ENCODE measurements around the gene BLNK. TPM values are rescaled to one million over a fixed set of nuclear protein-coding genes. Genes with fewer than 3 reads are reported as not detected.
A peak's percentile ranks its signal among the peaks of the same experiment; 100 is the strongest.

The BLNK gene
- total RNA-seq, 2 experiments from 2014 or later = not detected

DNA sequence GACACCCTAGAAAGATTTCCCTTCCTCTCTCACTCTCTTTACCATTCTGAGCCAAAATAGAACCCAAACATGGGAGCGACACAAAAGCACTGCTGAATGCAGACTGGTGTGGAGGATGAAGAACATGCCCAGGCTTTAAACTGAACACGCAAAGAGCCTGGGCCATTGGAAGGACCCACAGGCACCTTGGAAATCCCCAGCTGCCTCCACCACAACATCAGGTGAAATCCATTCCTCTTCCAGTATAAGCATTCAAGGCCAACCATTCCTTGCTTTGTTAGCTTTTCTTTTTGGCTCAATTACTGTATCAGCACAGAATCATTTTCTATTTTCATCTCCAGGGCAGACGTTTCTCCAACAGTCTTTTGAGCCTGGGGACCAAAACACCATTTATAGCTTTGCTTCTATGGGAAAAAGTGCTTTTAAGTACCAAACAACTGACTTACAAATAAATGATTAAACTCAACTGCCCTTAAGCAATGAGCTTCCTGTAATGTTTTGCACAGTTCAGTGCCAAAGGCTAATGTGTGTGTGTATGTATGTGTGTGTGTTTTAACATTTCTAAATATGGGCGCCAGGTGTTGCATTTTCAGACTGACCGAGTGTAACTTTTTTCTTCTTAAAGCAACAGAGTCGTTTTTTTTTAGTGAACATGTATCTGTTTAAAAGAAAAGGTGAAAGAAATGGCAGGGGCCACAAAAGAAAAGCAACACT lies 16.2 kb upstream of the BLNK start:
- POLR2A ChIA-PET = no interaction called here
- peak overlapping the region; percentile 49 for H3K27ac Mint-ChIP-seq

GRCh38 chr10:96285331-96285752 lies 14.0 kb upstream of the BLNK start:
- Mint-ChIP-seq H3K27me3 (no peaks in the 10 kb centered on the region), H3K9me3 (ENCODE audit: low read depth) (no peaks in the 10 kb centered on the region), H3K27ac (no peak overlapping the region), H3K4me1 (peaks cover 14% of the 10 kb centered on the region), H3K36me3 (ENCODE audit: low read depth) (no peaks in the 10 kb centered on the region), H3K4me3 (no peak overlapping the region)
- CTCF ChIA-PET = interaction anchor here (3.4 kb wide), 1 partner anchor 9 kb away, joined by 14 read pairs; no protein-coding TSS in a partner anchor
- POLR2A ChIA-PET = no interaction called here
- DNase-seq = no peak
- no peak for ATAC-seq
- intact Hi-C loops (cut with DNase I, micrococcal nuclease) = no loop called here

More for the DNA sequence above, 16.2 kb upstream of the BLNK start:
- intact Hi-C loops (cut with DNase I, micrococcal nuclease) = no loop called here
- CTCF ChIA-PET = interaction anchor here (0.6 to 2.2 kb wide), 6 partner anchors 10 to 517 kb away, joined by 3 to 10 read pairs (median 4); partner anchors contain the start of gene TLL2
- Mint-ChIP-seq H3K36me3 (ENCODE audit: low read depth) (no peaks in the 10 kb centered on the region), H3K27me3 (no peaks in the 10 kb centered on the region), H3K4me3 (no peak overlapping the region), H3K9me3 (ENCODE audit: low read depth) (no peaks in the 10 kb centered on the region), H3K4me1 (peaks cover 16% of the 10 kb centered on the region)
- DNase-seq = no peak
- ATAC-seq = peak; percentile 42

GRCh38 chr10:96283756-96284155 lies 12.4 kb upstream of the BLNK start:
- Mint-ChIP-seq H3K27ac (no peak overlapping the region), H3K27me3 (peaks cover 2% of the 10 kb centered on the region), H3K36me3 (ENCODE audit: low read depth) (no peaks in the 10 kb centered on the region), H3K4me1 (peaks cover 14% of the 10 kb centered on the region), H3K9me3 (ENCODE audit: low read depth) (no peaks in the 10 kb centered on the region), H3K4me3 (no peak overlapping the region)
- DNase-seq = no peak
- ChIA-PET CTCF (interaction anchor here (0.6 to 3.4 kb wide), 4 partner anchors 9 to 987 kb away, joined by 3 to 14 read pairs (median 4); no protein-coding TSS in a partner anchor), POLR2A (no interaction called here)
- no peak for ATAC-seq
- intact Hi-C loops (cut with DNase I, micrococcal nuclease) = no loop called here

DNA sequence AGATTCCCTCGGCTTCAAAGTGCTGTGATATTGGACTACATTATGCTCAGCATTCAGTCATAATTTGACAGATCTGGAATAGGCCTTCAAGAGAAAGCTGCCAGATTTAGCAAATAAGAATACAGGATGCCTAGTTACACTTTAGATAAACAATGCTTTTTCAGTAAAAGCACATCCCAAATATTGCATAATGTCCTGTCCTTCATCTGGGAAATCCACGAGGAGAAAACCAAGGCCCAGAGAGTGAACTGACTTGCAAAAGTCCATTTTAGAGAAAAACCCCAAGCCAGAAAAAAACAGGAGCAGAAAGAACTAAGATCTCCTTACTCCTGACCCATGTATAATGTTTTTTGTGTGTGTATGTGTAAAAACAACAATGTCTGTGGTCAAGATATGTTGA lies 12.0 kb upstream of the BLNK start:
- DNase-seq (no peak), ATAC-seq (no peak)
- intact Hi-C loops (cut with DNase I, micrococcal nuclease) = no loop called here
- POLR2A ChIA-PET = no interaction called here
- Mint-ChIP-seq H3K9me3 (ENCODE audit: low read depth) (no peaks in the 10 kb centered on the region), H3K27me3 (peaks cover 2% of the 10 kb centered on the region), H3K4me1 (peaks cover 12% of the 10 kb centered on the region), H3K36me3 (ENCODE audit: low read depth) (no peaks in the 10 kb centered on the region), H3K4me3 (no peak overlapping the region), H3K27ac (no peak overlapping the region)
- CTCF ChIA-PET = no interaction called here

DNA sequence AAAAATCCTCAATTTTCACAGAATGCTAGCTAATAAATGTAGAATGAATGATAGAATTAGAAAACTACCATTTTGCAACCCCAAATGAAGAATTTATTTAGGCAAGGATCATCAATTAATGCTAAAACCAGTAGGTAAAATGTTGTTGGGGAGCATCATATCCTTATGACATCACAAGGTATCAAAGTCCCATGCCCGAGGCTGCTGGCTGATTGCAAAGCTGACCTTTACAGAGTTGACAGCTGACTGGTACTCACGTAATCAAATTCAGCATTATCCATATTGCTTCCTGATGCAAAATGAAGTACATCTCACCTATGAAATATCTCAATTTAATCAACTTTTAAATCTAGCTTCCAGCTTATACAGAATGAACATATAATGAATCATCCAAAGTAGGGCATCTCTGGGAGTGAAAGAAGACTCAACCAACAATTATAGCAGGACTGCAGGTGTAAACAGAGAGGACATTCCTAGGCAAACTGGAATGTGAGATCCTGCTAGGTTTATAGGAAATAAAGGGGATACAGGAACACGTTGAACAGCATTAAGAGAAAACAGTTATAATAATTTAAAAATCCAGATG lies 10.2 kb upstream of the BLNK start:
- CTCF ChIA-PET = interaction anchor here (0.9 kb wide), 1 partner anchor 52 kb away, joined by 4 read pairs; no protein-coding TSS in a partner anchor
- Mint-ChIP-seq H3K4me1 (no peaks in the 10 kb centered on the region), H3K4me3 (no peak overlapping the region), H3K36me3 (ENCODE audit: low read depth) (no peaks in the 10 kb centered on the region), H3K9me3 (ENCODE audit: low read depth) (no peaks in the 10 kb centered on the region), H3K27ac (no peak overlapping the region), H3K27me3 (peaks cover 5% of the 10 kb centered on the region)
- intact Hi-C loops (cut with DNase I, micrococcal nuclease) = no loop called here
- DNase-seq = no peak
- POLR2A ChIA-PET = no interaction called here
- no peak for ATAC-seq

DNA sequence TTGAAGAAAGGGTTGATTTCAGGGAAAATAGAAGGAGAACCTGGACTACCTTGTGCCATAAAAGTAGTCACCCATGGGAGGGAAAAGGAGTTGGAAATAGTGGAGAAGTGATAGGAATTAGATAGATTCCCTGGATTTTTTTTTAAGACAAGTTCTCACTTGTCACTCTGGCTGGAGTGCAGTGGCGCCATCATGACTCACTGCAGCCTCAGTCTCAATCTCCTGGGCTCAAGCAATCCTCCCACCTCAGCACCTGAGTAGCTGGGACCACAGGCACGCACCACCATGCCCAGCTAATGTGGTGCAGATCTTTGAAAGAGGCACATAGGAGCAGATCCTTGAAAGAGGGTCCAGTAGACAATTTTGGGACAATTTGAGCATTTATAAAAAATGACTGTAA lies 9.5 kb upstream of the BLNK start:
- no peak overlapping the region for H3K4me3 Mint-ChIP-seq
- DNase-seq (no peak), ATAC-seq (no peak)
- no peaks in the 10 kb centered on the region for H3K36me3 Mint-ChIP-seq (ENCODE audit: low read depth)
- peaks cover 5% of the 10 kb centered on the region for H3K27me3 Mint-ChIP-seq
- ChIA-PET POLR2A (no interaction called here), CTCF (interaction anchor here (0.9 kb wide), 1 partner anchor 51 kb away, joined by 4 read pairs; no protein-coding TSS in a partner anchor)
- no peak overlapping the region for H3K27ac Mint-ChIP-seq
- no peaks in the 10 kb centered on the region for H3K9me3 Mint-ChIP-seq (ENCODE audit: low read depth)
- intact Hi-C loops (cut with DNase I, micrococcal nuclease) = no loop called here
- no peaks in the 10 kb centered on the region for H3K4me1 Mint-ChIP-seq

- ChIA-PET POLR2A (no interaction called here), CTCF (no interaction called here)
- no peak overlapping the region for H3K4me3 Mint-ChIP-seq
- DNase-seq (no peak), ATAC-seq (no peak)
- no peaks in the 10 kb centered on the region for H3K4me1 Mint-ChIP-seq
- no peak overlapping the region for H3K27ac Mint-ChIP-seq
- intact Hi-C loops (cut with DNase I, micrococcal nuclease) = no loop called here
- H3K9me3 Mint-ChIP-seq (ENCODE audit: low read depth) = no peaks in the 10 kb centered on the region
- no peaks in the 10 kb centered on the region for H3K36me3 Mint-ChIP-seq (ENCODE audit: low read depth)
- H3K27me3 Mint-ChIP-seq = peaks cover 5% of the 10 kb centered on the region
These were observed 7.8 kb upstream of the BLNK start for GRCh38 chr10:96279191-96279641.

- intact Hi-C loops (cut with DNase I, micrococcal nuclease) = no loop called here
- no peak for DNase-seq
- CTCF ChIA-PET = no interaction called here
- Mint-ChIP-seq H3K27ac (no peak overlapping the region), H3K4me3 (no peak overlapping the region), H3K9me3 (ENCODE audit: low read depth) (no peaks in the 10 kb centered on the region), H3K27me3 (peaks cover 6% of the 10 kb centered on the region), H3K4me1 (no peaks in the 10 kb centered on the region), H3K36me3 (ENCODE audit: low read depth) (no peaks in the 10 kb centered on the region)
- ATAC-seq = no peak
- POLR2A ChIA-PET = no interaction called here
These were observed 5.5 kb upstream of the BLNK start for GRCh38 chr10:96276831-96277230.

- Mint-ChIP-seq H3K4me1 (no peaks in the 10 kb centered on the region), H3K4me3 (no peak overlapping the region), H3K27me3 (peaks cover 6% of the 10 kb centered on the region), H3K36me3 (ENCODE audit: low read depth) (no peaks in the 10 kb centered on the region), H3K9me3 (ENCODE audit: low read depth) (no peaks in the 10 kb centered on the region), H3K27ac (no peak overlapping the region)
- POLR2A ChIA-PET = no interaction called here
- ATAC-seq (no peak), DNase-seq (no peak)
- CTCF ChIA-PET = no interaction called here
- intact Hi-C loops (cut with DNase I, micrococcal nuclease) = no loop called here
These were observed 5.1 kb upstream of the BLNK start for GRCh38 chr10:96276426-96276825.

GRCh38 chr10:96275685-96276418 lies 4.5 kb upstream of the BLNK start:
- ChIA-PET POLR2A (no interaction called here), CTCF (interaction anchor here (0.6 kb wide), 1 partner anchor 65 kb away, joined by 3 read pairs; no protein-coding TSS in a partner anchor)
- H3K9me3 Mint-ChIP-seq (ENCODE audit: low read depth) = no peaks in the 10 kb centered on the region
- no peak overlapping the region for H3K4me3 Mint-ChIP-seq
- peaks cover 6% of the 10 kb centered on the region for H3K27me3 Mint-ChIP-seq
- intact Hi-C loops (cut with DNase I, micrococcal nuclease) = no loop called here
- ATAC-seq = no peak
- no peak overlapping the region for H3K27ac Mint-ChIP-seq
- H3K4me1 Mint-ChIP-seq = no peaks in the 10 kb centered on the region
- DNase-seq = no peak
- no peaks in the 10 kb centered on the region for H3K36me3 Mint-ChIP-seq (ENCODE audit: low read depth)

GRCh38 chr10:96272316-96273280 lies 1.2 kb upstream of the BLNK start:
- intact Hi-C loops (cut with DNase I, micrococcal nuclease) = no loop called here
- Mint-ChIP-seq H3K36me3 (ENCODE audit: low read depth) (no peaks in the 10 kb centered on the region), H3K27ac (no peak overlapping the region), H3K27me3 (peaks cover 12% of the 10 kb centered on the region), H3K4me1 (no peaks in the 10 kb centered on the region), H3K4me3 (no peak overlapping the region), H3K9me3 (ENCODE audit: low read depth) (no peaks in the 10 kb centered on the region)
- no peak for DNase-seq
- no peak for ATAC-seq
- ChIA-PET POLR2A (no interaction called here), CTCF (interaction anchor here (0.6 to 1.0 kb wide), 3 partner anchors 23 to 102 kb away, joined by 3 to 6 read pairs (median 4); no protein-coding TSS in a partner anchor)
